Ovary (tissue), 9 donors: ENCODE measurements around the gene TPM1. TPM values are rescaled to one million over a fixed set of nuclear protein-coding genes. Genes with fewer than 3 reads are reported as not detected.

Experiments used
- DNase-seq, 5 donors: peaks; one replicate each; pipeline ENCODE4 v3.0.0-alpha.2; 2019 to 2020
- H3K27ac ChIP-seq, 2 donors: fragments of 200-600 bp; one replicate each; pipeline versions ENCODE4 v1.5.1 to v1.8.0; 2019 to 2022
- H3K27me3 ChIP-seq: fragments of 200-600 bp; one replicate; pipeline ENCODE4 v1.8.0; 2022
- H3K36me3 ChIP-seq: fragments of 200-600 bp; sonication (generic); one replicate; pipeline ENCODE4 v1.5.1; 2019
- H3K4me1 ChIP-seq: one replicate; pipeline ENCODE4 v1.8.1; 2013; ENCODE audit warnings: mild to moderate bottlenecking, moderate library complexity; ENCODE audit not compliant: insufficient read depth
- H3K4me3 ChIP-seq: fragments of 200-600 bp; sonication (generic); one replicate; pipeline ENCODE4 v1.5.1; 2017
- H3K9me3 ChIP-seq, 2 donors: fragments of 200-600 bp in 1 of 2; sonication (generic) in 1 of 2; one replicate each; pipeline versions ENCODE4 v1.5.1 to v1.8.1; 2013 to 2019; ENCODE audit warnings: mild to moderate bottlenecking in 1 of 2, moderate library complexity in 1 of 2
- EP300 ChIP-seq: sonication (generic); formaldehyde crosslinking; IDR thresholded peaks from one replicate; pipeline ENCODE4 v1.6.1; 2017; ENCODE audit warnings: antibody characterized with exemption
- POLR2A ChIP-seq: fragments of 450-650 bp; IDR thresholded peaks from one replicate; pipeline ENCODE4 v1.6.1; 2017; ENCODE audit warnings: antibody characterized with exemption, mild to moderate bottlenecking, moderate library complexity
- WGBS, 3 donors: extraction: QIAGEN DNeasy Blood & Tissue Kit in 1 of 3; methylation state at CpG; one replicate each; pipeline versions ENCODE4 v1.1.5 to v1.1.7; 2013 to 2017; 5-methylcytosine and 5-hydroxymethylcytosine counted together
- intact Hi-C, 4 donors: fragments of 100-400 bp; cut with DNase I; formaldehyde crosslinking; loops; one replicate each; pipeline versions ENCODE4 v1.11.0 to v1.15.1; 2022 to 2023
- polyA plus RNA-seq, 2 donors: library from polyadenylated mRNA; stranded (reverse); fragments of 200-250 nt in 1 of 2; fragments of 350-450 nt in 1 of 2; fragmentation: Illumina TruSeq in 1 of 2; extraction: RNeasy Lipid Tissue Mini Kit (QIAGEN cat#74804) in 1 of 2; gene quantifications; one replicate each; pipeline ENCODE4 v1.2.3, GENCODE V29; 2013 to 2014
- total RNA-seq, 7 donors: library from RNA; depleted of rRNA in 2 of 7; stranded (reverse); fragments of >200 nt in 2 of 7; fragmentation: NEBNext Ultra II Directional in 3 of 7; extraction: Animal tissue kit (Norgen Biotek cat#: 25700) in 3 of 7; gene quantifications; one replicate each; pipeline versions ENCODE4 v1.1.0 to v1.2.4, GENCODE V29; 2016 to 2023
- TF ChIP-seq, protein P1 (sequence below), 3 donors: fragments of 450-650 bp in 2 of 3; fragments of 200-600 bp in 1 of 3; IDR thresholded peaks; one replicate each; pipeline versions ENCODE4 v1.5.1 to v1.8.0; 2016 to 2022; ENCODE audit warnings: antibody characterized with exemption in 3 of 3, mild to moderate bottlenecking in 1 of 3
- donor health status: DM: no; HTN: no; CAD: no; lungs with moderate emphysema.
- donor health status: DM: no; HTN: no; CAD: no.
- donor health status: Bipolar disorder and iron deficiency.
- donor health status: DM: yes; HTN: yes; CAD: no.
- donor health status: DM: no; HTN: no; CAD: no.
- donor health status: DM: yes; HTN: yes; CAD: no.

Gene TPM1
- total and polyA plus RNA-seq, 9 donors: 204 to 695 (median 332) TPM

DNA sequence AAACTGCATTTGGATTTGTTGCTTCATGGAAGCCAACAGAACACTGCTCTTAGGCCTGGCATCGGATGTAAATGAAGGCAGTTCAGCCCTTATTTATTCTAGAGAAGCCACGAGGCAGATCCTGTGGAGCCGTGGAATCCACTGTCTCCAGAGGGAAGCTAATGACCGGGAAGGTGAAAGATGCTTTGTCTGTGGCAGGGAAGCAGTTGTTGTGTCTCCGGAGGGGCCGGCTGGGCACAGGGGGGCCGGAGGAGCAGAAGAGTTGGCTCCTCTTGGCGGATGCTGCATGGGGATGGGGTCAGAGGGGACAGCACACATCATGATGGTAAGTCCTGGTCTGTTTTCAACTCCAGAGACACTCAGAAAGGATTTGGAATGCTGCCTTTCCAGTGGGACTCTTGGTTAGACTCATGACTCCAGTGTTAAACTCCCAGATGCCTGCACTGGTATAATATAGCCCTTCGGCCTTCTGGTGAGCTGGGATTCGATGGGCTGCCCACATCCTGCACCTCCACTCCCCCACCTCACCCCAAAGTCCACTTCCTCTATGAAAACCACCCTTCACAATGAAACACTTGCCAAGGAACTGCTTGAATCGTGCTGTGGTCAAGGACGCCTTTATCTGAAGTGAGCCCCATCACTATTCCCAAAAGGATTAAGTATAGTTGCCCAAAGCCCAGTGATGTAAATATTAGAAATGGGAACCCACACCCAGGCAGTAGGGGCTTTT lies 33.6 kb downstream of the TPM1 start:
- H3K27me3 ChIP-seq: no peaks in the 10 kb centered on the region
- H3K4me3 ChIP-seq: peak overlapping the region; percentile 10
- intact Hi-C loops: no loop called here
- no peaks in the 10 kb centered on the region for H3K36me3 ChIP-seq
- WGBS, 3 donors: 17 to 43% (median 17%) methylated on average over 12 of the region's 12 CpGs
- H3K27ac ChIP-seq: peak overlapping the region in 1 of 2 donors; percentile 60
- peaks cover 10% of the 10 kb centered on the region for H3K4me1 ChIP-seq
- peak in 2 of 5 donors; percentile 30 to 56 for DNase-seq
- H3K9me3 ChIP-seq: no peaks in the 10 kb centered on the region
- TF ChIP-seq, protein P1, sequence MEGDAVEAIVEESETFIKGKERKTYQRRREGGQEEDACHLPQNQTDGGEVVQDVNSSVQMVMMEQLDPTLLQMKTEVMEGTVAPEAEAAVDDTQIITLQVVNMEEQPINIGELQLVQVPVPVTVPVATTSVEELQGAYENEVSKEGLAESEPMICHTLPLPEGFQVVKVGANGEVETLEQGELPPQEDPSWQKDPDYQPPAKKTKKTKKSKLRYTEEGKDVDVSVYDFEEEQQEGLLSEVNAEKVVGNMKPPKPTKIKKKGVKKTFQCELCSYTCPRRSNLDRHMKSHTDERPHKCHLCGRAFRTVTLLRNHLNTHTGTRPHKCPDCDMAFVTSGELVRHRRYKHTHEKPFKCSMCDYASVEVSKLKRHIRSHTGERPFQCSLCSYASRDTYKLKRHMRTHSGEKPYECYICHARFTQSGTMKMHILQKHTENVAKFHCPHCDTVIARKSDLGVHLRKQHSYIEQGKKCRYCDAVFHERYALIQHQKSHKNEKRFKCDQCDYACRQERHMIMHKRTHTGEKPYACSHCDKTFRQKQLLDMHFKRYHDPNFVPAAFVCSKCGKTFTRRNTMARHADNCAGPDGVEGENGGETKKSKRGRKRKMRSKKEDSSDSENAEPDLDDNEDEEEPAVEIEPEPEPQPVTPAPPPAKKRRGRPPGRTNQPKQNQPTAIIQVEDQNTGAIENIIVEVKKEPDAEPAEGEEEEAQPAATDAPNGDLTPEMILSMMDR (IDR thresholded peaks at IDR 0.05): no peak
- no peak for TF ChIP-seq POLR2A
- TF ChIP-seq EP300: no peak

DNA sequence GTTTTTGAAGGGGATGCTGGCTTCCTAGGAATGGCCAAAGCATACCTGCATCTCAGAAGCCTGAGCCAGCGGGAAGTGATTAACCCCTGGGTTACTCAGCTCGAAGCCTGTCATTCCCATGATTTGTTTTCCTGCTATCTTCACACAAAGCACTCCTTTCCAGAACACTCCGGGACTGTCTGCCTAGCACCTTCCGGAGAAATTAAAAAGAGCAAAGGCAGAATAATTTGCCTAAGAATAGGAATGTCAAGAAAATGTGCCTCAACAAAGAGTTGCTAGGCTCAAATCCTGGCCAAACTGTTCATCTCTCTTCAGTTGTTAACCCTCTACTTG lies 34.1 kb downstream of the TPM1 start:
- H3K4me3 ChIP-seq: no peak overlapping the region
- no peak for DNase-seq
- intact Hi-C loops: no loop called here
- H3K9me3 ChIP-seq: no peaks in the 10 kb centered on the region
- H3K4me1 ChIP-seq: peaks cover 10% of the 10 kb centered on the region
- H3K36me3 ChIP-seq: no peaks in the 10 kb centered on the region
- TF ChIP-seq POLR2A (no peak), EP300 (no peak)
- TF ChIP-seq, protein P1 (IDR thresholded peaks at IDR 0.05): no peak
- H3K27ac ChIP-seq: no peak overlapping the region
- H3K27me3 ChIP-seq: no peaks in the 10 kb centered on the region
- WGBS, 3 donors: 40 to 50% (median 43%) methylated on average over 4 of the region's 4 CpGs

DNA sequence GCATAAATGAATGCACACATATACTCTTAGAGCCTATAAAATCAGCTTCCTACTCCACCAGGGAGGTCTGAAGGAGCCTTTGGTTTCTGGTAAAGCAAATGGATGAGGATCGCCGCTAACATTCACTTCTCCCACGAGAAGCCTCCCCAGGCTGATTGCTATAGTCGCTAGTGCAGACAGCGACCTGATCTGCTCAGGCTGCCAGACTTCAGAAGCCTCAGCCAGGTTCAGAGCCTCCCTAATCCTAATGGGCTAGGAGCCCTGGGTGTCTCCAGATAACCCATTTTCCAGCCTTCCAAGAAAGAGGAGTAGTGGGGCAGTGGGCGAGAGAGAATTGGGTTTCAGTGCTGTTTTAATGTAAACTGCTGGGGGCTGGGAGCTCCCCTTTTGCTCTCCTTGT lies 35.4 kb downstream of the TPM1 start:
- no peaks in the 10 kb centered on the region for H3K27me3 ChIP-seq
- H3K27ac ChIP-seq: no peak overlapping the region
- H3K36me3 ChIP-seq: no peaks in the 10 kb centered on the region
- 40 to 55% (median 43%) methylated on average over 6 of the region's 6 CpGs for WGBS, 3 donors
- TF ChIP-seq EP300 (no peak), POLR2A (no peak)
- TF ChIP-seq, protein P1 (IDR thresholded peaks at IDR 0.05): no peak
- H3K4me3 ChIP-seq: no peak overlapping the region
- DNase-seq: no peak
- peaks cover 10% of the 10 kb centered on the region for H3K4me1 ChIP-seq
- no peaks in the 10 kb centered on the region for H3K9me3 ChIP-seq
- intact Hi-C loops: no loop called here

DNA sequence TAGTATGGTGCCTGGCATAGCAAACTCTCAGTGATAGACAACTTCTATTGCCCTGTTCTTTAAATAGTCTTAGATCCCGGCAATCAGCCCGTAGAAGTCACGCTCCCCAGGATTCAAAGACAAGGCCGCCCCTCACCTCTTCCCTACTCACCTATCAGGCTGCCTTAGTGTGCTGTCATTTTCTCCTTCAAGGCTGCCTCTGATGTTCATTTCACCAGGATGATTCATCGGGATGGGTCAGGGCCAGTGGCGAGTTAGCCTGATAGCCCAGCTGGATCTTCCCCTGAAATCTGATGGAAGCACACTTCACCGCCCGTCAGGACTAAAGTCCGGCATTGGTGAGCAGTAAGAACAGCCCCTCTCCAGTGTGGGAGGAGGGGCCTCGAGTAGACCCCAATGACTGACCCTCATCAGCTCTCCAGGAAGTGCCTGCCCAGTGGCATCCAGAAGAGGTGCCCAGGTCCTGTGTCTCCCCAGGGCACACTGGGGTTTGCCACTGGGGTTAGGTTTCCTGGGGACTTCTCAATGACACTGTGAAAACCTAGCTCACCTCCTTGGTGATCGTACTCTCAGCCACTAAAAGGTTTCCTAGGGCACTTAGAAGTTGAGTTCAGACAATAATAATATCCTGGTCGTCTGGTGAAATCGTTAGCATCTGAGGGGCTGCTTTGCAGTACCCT lies 37.5 kb downstream of the TPM1 start:
- Histone ChIP-seq H3K4me1 (peaks cover 10% of the 10 kb centered on the region), H3K27ac (no peak overlapping the region), H3K36me3 (no peaks in the 10 kb centered on the region), H3K4me3 (no peak overlapping the region), H3K9me3 (no peaks in the 10 kb centered on the region), H3K27me3 (no peaks in the 10 kb centered on the region)
- intact Hi-C loops: no loop called here
- no peak for DNase-seq
- TF ChIP-seq, protein P1 (IDR thresholded peaks at IDR 0.05): no peak
- TF ChIP-seq POLR2A (no peak), EP300 (no peak)
- WGBS, 3 donors: 76 to 82% (median 78%) methylated on average over 13 of the region's 13 CpGs
